GM12864 (cell line): Measurements from ENCODE around the gene BBX.

Experiments used
- DNase-seq: peaks from one replicate; pipeline ENCODE4 v3.0.0-alpha.2; 2011; ENCODE audit warnings: low read depth
- H3K4me3 ChIP-seq: 2 replicates; pipeline ENCODE4 v1.5.1; 2011; ENCODE audit warnings: mild to moderate bottlenecking, low read depth, low read length, control low read depth
- CTCF ChIP-seq: IDR thresholded peaks from 2 replicates; pipeline ENCODE4 v1.5.1; 2011; ENCODE audit warnings: low read depth, mild to moderate bottlenecking, moderate library complexity, low read length, control low read depth, inconsistent platforms; ENCODE audit errors: missing control alignments

BBX gene

GRCh38 chr3:107816107-107816506, 293.3 kb downstream of the BBX start:
- TF ChIP-seq CTCF: no peak
- H3K4me3 ChIP-seq: no peak overlapping the region
- DNase-seq: no peak

- no peak for DNase-seq
- TF ChIP-seq CTCF: no peak
- H3K4me3 ChIP-seq: no peak overlapping the region
Measured at GRCh38 chr3:107817076-107817475, 294.3 kb downstream of the BBX start.

- DNase-seq: no peak
- TF ChIP-seq CTCF: no peak
- no peak overlapping the region for H3K4me3 ChIP-seq
Measured at GRCh38 chr3:107818025-107818424, 295.3 kb downstream of the BBX start.

GRCh38 chr3:107819656-107820055, 296.9 kb downstream of the BBX start:
- H3K4me3 ChIP-seq: no peak overlapping the region
- no peak for TF ChIP-seq CTCF
- DNase-seq: no peak

GRCh38 chr3:107822308-107822707, 299.5 kb downstream of the BBX start:
- H3K4me3 ChIP-seq: no peak overlapping the region
- TF ChIP-seq CTCF: no peak
- no peak for DNase-seq

- no peak for DNase-seq
- no peak for TF ChIP-seq CTCF
Measured at GRCh38 chr3:107824822-107825371, 302.1 kb downstream of the BBX start.

GRCh38 chr3:107825556-107825955, 302.8 kb downstream of the BBX start:
- no peak for DNase-seq
- TF ChIP-seq CTCF: no peak
- H3K4me3 ChIP-seq: no peak overlapping the region

More at GRCh38 chr3:107824822-107825371, 302.1 kb downstream of the BBX start:
- H3K4me3 ChIP-seq: no peak overlapping the region
